Neural progenitor cell (in vitro differentiated cells): ENCODE results near the gene CDH23. TPM values are rescaled to one million over a fixed set of nuclear protein-coding genes. Genes with fewer than 3 reads are reported as not detected.

Source experiments
- DNase-seq: peaks from one replicate; pipeline ENCODE4 v3.0.0-alpha.2; 2016; ENCODE audit warnings: low spot score
- H2AFZ ChIP-seq: fragments of 200-600 bp; sonication (generic); replicated peaks from 2 replicates; pipeline ENCODE4 v1.6.1; 2016; ENCODE audit warnings: antibody characterized with exemption
- H3F3A ChIP-seq: fragments of 200-600 bp; sonication (generic); 2 replicates; pipeline ENCODE4 v1.6.1; 2016; ENCODE audit warnings: antibody characterized with exemption, low read depth
- H3K27ac ChIP-seq: fragments of 200-600 bp; sonication (generic); 2 replicates; pipeline ENCODE4 v1.5.1; 2016; ENCODE audit warnings: mild to moderate bottlenecking
- H3K27me3 ChIP-seq: fragments of 200-600 bp; sonication (generic); 2 replicates; pipeline ENCODE4 v1.6.1; 2016; ENCODE audit warnings: mild to moderate bottlenecking, moderate library complexity
- H3K36me3 ChIP-seq: fragments of 200-600 bp; sonication (generic); 2 replicates; pipeline ENCODE4 v1.5.1; 2016
- H3K4me1 ChIP-seq: fragments of 200-600 bp; sonication (generic); 2 replicates; pipeline ENCODE4 v1.6.1; 2016; ENCODE audit warnings: mixed run types
- H3K4me2 ChIP-seq: fragments of 200-600 bp; sonication (generic); 2 replicates; pipeline ENCODE4 v1.6.1; 2016
- H3K4me3 ChIP-seq: fragments of 200-600 bp; sonication (generic); 2 replicates; pipeline ENCODE4 v1.5.1; 2016
- H3K79me2 ChIP-seq: fragments of 200-600 bp; sonication (generic); 2 replicates; pipeline ENCODE4 v1.6.1; 2016; ENCODE audit warnings: low read depth
- H3K9ac ChIP-seq: fragments of 200-600 bp; sonication (generic); 2 replicates; pipeline ENCODE4 v1.6.1; 2016
- H3K9me3 ChIP-seq: fragments of 200-600 bp; sonication (generic); 2 replicates; pipeline ENCODE4 v1.5.1; 2016; ENCODE audit warnings: low read depth
- H4K20me1 ChIP-seq: fragments of 200-600 bp; sonication (generic); 2 replicates; pipeline ENCODE4 v1.6.1; 2016; ENCODE audit warnings: low read depth
- H3K27ac Mint-ChIP-seq: 3 replicates; pipeline ENCODE4 v1.8.0; 2021; ENCODE audit warnings: mixed read lengths
- H3K27me3 Mint-ChIP-seq: 2 replicates; pipeline ENCODE4 v1.8.0; 2022; ENCODE audit warnings: low read depth, mild to moderate bottlenecking, inconsistent platforms, moderate library complexity, mixed read lengths; ENCODE audit not compliant: insufficient read depth
- H3K36me3 Mint-ChIP-seq: 3 replicates; pipeline ENCODE4 v1.8.0; 2021; ENCODE audit warnings: mixed read lengths
- H3K4me1 Mint-ChIP-seq: 3 replicates; pipeline ENCODE4 v1.8.0; 2021; ENCODE audit warnings: mixed read lengths
- H3K4me3 Mint-ChIP-seq: 3 replicates; pipeline ENCODE4 v1.8.0; 2021; ENCODE audit warnings: mild to moderate bottlenecking, moderate library complexity, mixed read lengths
- H3K9me3 Mint-ChIP-seq: 3 replicates; pipeline ENCODE4 v1.8.0; 2020; ENCODE audit warnings: mixed read lengths
- EZH2 ChIP-seq: fragments of 200-600 bp; sonication (generic); IDR thresholded peaks from 2 replicates; pipeline ENCODE4 v1.6.1; 2017; ENCODE audit warnings: antibody characterized with exemption, mild to moderate bottlenecking, moderate library complexity
- EZH2phosphoT487 ChIP-seq: fragments of 200-600 bp; sonication (generic); IDR thresholded peaks from 2 replicates; pipeline ENCODE4 v1.6.1; 2017; ENCODE audit warnings: antibody characterized with exemption
- total RNA-seq: library from RNA; depleted of rRNA; stranded (reverse); fragments of >200 nt; gene quantifications from 2 replicates; pipeline ENCODE4 v1.2.3, GENCODE V29; 2015; ENCODE audit warnings: low replicate concordance
- TF ChIP-seq, protein P1 (sequence below): fragments of 200-600 bp; sonication (generic); IDR thresholded peaks from 2 replicates; pipeline ENCODE4 v1.5.1; 2017; ENCODE audit warnings: antibody characterized with exemption, mild to moderate bottlenecking

The CDH23 gene
- total RNA-seq, 1 donor from 2014 or later = 5.9 TPM

DNA sequence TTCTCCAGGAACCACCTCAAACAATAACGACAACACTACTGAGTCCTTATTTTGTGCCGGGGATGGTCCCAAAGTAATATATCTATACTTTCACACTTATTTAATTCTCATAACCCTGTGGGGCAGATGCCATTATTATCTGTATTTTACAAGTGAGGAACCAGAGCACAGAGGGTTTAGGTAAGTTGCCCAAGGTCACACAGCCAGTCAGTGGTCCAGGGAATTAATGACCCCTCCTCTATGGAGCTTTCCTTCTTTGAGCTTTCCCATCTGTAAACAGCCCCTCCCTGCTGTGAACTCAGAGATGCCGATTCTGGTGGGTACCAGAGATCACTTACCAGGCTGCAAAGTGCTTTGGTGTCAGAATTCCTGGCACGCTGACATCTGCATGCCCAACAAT is 217.2 kb downstream of the CDH23 start:
- H3K27me3 ChIP-seq = no peaks in the 10 kb centered on the region
- H3F3A ChIP-seq = peaks cover 30% of the 10 kb centered on the region
- no peak for DNase-seq
- H3K4me3 ChIP-seq = no peak overlapping the region
- Mint-ChIP-seq H3K9me3 (no peaks in the 10 kb centered on the region), H3K27me3 (peaks cover 9% of the 10 kb centered on the region), H3K4me3 (no peak overlapping the region), H3K36me3 (no peaks in the 10 kb centered on the region), H3K27ac (no peak overlapping the region), H3K4me1 (peaks cover 38% of the 10 kb centered on the region)
- peaks cover 20% of the 10 kb centered on the region for H3K4me1 ChIP-seq
- H3K27ac ChIP-seq = no peak overlapping the region
- no peaks in the 10 kb centered on the region for H3K9me3 ChIP-seq
- H3K36me3 ChIP-seq = no peaks in the 10 kb centered on the region
- no peak overlapping the region for H2AFZ ChIP-seq
- H3K9ac ChIP-seq = no peak overlapping the region
- H3K79me2 ChIP-seq = no peaks in the 10 kb centered on the region
- no peaks in the 10 kb centered on the region for H4K20me1 ChIP-seq
- H3K4me2 ChIP-seq = no peak overlapping the region
- TF ChIP-seq EZH2phosphoT487 = no peak
- TF ChIP-seq, protein P1, sequence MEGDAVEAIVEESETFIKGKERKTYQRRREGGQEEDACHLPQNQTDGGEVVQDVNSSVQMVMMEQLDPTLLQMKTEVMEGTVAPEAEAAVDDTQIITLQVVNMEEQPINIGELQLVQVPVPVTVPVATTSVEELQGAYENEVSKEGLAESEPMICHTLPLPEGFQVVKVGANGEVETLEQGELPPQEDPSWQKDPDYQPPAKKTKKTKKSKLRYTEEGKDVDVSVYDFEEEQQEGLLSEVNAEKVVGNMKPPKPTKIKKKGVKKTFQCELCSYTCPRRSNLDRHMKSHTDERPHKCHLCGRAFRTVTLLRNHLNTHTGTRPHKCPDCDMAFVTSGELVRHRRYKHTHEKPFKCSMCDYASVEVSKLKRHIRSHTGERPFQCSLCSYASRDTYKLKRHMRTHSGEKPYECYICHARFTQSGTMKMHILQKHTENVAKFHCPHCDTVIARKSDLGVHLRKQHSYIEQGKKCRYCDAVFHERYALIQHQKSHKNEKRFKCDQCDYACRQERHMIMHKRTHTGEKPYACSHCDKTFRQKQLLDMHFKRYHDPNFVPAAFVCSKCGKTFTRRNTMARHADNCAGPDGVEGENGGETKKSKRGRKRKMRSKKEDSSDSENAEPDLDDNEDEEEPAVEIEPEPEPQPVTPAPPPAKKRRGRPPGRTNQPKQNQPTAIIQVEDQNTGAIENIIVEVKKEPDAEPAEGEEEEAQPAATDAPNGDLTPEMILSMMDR = no peak
- TF ChIP-seq EZH2 = no peak

DNA sequence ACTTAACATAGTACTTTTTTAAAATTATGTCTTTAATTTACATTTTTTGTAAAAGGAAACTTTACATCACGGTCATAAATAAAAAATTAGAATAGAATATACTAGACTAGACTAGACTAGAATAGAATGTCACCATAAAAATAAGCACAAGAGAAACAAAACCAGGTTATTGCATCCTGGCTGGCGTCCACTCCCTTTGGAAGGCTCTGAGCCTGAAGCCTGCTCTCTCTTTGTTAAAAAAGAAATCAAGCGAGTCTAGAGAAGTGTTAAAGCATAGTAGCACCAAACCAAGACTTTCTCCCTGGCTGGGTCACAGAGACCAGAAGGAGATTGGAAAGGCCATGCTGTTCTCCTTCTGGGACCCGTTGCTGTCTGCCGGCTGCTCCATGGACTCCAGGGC is 218.2 kb downstream of the CDH23 start:
- H3K4me2 ChIP-seq = no peak overlapping the region

DNA sequence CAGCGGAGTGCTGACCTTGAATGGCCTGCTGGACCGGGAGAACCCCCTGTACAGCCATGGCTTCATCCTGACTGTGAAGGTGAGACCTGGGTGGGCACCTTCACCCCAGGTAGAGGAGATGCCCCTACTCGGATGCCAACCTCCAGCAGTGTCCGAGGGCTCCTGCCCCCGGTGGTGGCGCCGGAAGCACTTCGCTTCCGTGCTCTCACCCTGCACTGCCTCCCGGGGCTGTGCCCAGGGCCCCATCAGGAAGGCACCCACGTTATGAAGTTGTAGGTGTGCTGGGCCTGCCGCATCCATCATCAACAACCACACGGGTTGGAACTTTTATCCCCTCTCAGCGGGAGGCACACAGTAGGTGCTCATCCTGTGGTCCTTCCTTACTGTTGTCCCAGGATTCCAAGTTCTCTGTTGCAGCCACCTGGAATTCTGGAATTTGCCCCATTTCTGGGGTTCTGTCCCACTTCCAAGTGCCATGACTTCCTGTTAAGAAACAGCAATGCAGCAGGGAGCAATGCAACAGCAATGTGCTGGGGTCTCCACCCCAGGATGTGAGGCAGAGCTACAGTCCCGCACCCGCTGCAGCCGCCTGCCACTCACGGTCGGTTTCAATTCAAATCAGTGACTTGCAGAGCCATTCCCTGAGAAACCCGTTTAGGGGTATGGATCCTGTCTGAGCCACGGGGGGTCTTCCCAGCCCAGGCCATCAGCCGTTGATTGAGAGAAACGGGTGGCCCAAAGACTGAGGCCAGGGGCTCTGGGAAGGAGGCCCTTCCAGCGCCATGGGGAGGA is 219.0 kb downstream of the CDH23 start:
- no peaks in the 10 kb centered on the region for H4K20me1 ChIP-seq
- H3K4me1 ChIP-seq = peaks cover 8% of the 10 kb centered on the region
- H3K9me3 ChIP-seq = no peaks in the 10 kb centered on the region
- H3K36me3 ChIP-seq = no peaks in the 10 kb centered on the region
- no peak overlapping the region for H3K27ac ChIP-seq
- Mint-ChIP-seq H3K27ac (no peak overlapping the region), H3K9me3 (no peaks in the 10 kb centered on the region), H3K4me3 (no peak overlapping the region), H3K36me3 (no peaks in the 10 kb centered on the region), H3K4me1 (peaks cover 22% of the 10 kb centered on the region), H3K27me3 (peaks cover 9% of the 10 kb centered on the region)
- no peak overlapping the region for H2AFZ ChIP-seq
- H3K9ac ChIP-seq = no peak overlapping the region
- H3K79me2 ChIP-seq = no peaks in the 10 kb centered on the region
- H3K27me3 ChIP-seq = no peaks in the 10 kb centered on the region
- no peak for DNase-seq
- no peak overlapping the region for H3K4me2 ChIP-seq
- H3K4me3 ChIP-seq = no peak overlapping the region
- H3F3A ChIP-seq = peaks cover 14% of the 10 kb centered on the region
- TF ChIP-seq, protein P1 = no peak
- no peak for TF ChIP-seq EZH2
- TF ChIP-seq EZH2phosphoT487 = no peak

More for the DNA sequence above, 218.2 kb downstream of the CDH23 start:
- DNase-seq = no peak
- no peak overlapping the region for H3K27ac Mint-ChIP-seq
- Histone ChIP-seq H3K9me3 (no peaks in the 10 kb centered on the region), H2AFZ (no peak overlapping the region), H3K36me3 (no peaks in the 10 kb centered on the region), H3K9ac (no peak overlapping the region), H3F3A (peaks cover 20% of the 10 kb centered on the region), H3K79me2 (no peaks in the 10 kb centered on the region), H3K27me3 (no peaks in the 10 kb centered on the region), H3K4me3 (no peak overlapping the region), H3K4me1 (peaks cover 14% of the 10 kb centered on the region), H4K20me1 (no peaks in the 10 kb centered on the region), H3K27ac (no peak overlapping the region)
- peaks cover 29% of the 10 kb centered on the region for H3K4me1 Mint-ChIP-seq
- peaks cover 9% of the 10 kb centered on the region for H3K27me3 Mint-ChIP-seq
- H3K36me3 Mint-ChIP-seq = no peaks in the 10 kb centered on the region
- H3K4me3 Mint-ChIP-seq = no peak overlapping the region
- H3K9me3 Mint-ChIP-seq = no peaks in the 10 kb centered on the region
- no peak for TF ChIP-seq EZH2
- TF ChIP-seq, protein P1 = no peak
- no peak for TF ChIP-seq EZH2phosphoT487
